Glomerular visceral epithelial cell (primary cell): ENCODE data around the gene MAPKAPK3.
A peak's percentile ranks its signal among the peaks of the same experiment; 100 is the strongest.

ENCODE experiments used
- DNase-seq: peaks from one replicate; pipeline ENCODE4 v3.0.0-alpha.2; 2016; ENCODE audit errors: extremely low spot score

MAPKAPK3 gene

DNA sequence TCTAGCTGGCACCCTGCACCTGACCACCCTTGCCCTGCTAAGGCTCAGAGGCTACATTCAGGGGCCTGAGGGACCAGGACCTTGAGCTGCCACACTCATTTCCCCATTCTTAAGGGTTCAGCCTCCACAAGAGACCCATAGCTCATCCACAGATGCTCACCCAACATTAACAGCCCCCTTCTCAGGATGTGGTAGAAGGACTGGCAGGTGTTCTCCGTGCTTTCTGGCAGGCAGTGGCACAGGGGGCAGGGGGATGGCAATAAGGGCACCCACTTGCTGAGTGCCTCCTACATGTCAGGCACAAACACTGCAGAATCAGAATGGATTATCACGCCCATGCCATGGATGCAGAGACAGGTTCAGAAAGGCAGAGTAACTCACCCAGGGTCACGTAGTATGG, 9.4 kb downstream of the MAPKAPK3 start:
- DNase-seq: no peak

DNA sequence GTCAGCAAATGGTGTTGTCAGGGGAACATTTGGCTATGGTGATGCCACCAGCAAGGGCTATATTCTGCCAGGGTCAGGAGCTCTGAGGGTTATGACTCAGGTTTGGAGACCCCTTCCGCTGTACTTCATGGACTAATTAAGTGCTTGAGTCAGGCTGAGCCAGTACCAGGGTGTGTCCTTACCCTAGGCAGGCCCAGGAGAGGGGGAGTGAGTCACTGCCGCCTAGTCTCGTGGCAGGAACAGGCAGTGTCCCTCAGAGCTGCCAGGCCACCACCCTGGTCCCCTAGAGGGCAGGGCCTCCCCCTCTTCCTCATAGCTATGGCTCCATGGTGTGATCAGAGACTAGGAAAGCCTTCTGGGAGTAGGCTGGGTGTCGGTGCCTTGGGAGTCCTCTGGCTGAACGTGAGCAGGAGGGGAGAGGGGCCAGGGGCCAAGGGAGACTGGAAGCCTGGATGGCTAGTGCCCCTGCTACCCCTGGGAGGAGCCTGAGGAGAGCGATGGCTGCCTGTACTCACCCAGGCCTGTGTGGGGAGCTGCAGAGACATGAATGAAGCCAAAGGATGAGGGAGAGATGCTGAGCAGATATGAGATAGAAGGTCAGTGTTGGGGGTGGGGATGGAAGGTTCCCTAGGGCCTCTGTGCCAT, 10.6 kb downstream of the MAPKAPK3 start:
- DNase-seq: peak; percentile 86

- DNase-seq: no peak
These were observed 11.7 kb downstream of the MAPKAPK3 start for GRCh38 chr3:50628601-50629000.

DNA sequence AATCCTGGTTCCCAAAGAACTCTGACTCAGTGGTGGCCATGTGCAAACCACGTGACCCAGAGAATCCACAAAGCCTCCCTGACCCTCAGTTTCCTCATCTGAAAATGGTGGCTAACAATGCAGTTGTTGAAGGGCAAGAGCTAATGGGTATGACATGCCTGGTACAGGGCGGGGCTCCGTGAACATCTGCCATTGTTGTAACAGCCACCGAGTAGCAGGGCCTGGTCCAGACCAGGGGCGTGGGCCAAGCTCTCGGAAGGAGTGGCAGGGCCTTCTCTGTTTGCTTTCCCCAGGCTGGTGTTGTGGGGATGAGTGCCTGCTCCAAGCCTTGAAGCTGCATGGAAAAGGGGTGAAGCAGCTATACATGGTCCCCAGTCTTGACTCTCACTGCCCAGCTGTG, 13.4 kb downstream of the MAPKAPK3 start:
- DNase-seq: peak; percentile 11

DNA sequence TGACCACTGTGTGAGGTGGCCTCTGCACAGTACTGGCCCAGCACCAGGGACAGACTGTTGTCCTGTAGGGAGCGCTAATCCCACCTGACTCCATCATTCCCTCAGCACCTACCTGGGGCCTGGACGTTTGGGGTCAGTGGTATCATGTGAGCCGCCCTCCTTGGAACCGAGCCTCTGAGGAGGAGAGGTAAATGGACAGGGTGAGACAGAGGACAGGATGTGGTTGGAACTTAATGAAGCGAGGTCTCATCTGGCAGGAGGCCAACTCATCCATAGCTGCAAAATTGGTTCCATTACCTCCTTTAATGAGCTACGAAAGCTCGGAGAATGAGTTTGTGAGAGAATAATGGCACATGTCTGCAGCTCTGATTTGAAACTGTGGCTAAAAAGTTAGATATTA, 13.9 kb downstream of the MAPKAPK3 start:
- peak; percentile 89 for DNase-seq

DNA sequence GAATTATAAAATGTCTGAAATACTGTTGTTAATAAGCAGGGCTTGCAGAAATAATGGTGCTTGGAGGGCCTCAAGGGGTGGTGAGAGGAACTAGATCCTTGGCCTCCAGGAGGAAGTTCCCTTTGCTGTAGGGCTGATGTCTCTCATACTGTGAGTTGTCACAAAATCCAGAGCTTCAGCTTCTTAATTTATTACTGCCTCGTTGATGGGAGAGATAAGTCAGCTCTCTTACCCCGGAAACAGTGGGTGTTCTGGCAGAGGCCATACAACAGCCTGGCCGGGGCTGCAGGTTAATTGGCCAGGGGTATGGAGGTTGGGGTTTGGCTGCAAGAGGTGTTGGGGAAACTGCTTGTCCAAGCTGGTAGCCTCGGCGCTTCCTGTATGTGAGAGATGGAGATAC, 15.5 kb downstream of the MAPKAPK3 start:
- no peak for DNase-seq

DNA sequence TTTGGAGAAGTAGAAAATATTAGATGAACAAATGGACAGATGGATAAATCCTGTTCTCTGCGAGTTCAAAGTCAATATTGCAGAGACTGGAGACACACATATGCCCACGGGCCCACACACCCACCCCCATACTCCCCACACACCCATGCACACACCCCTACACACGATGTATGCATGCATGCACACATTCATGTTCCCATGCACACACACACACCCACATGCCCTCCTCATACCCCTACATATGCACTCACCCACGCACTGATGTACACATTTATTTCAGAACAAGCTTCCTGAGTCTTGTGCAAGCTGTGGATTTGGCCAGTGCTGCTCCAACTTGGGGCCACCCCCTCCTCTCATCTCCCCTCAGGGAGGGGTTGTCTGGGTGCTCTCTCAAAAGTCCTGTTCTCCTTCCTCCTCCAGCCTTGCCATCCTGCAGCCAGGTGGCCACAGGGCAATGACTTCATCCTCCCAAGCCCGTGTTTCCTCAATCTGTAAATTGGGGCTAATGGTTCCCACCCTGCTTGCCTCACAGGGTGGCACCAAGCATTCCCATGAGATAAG, 16.4 kb downstream of the MAPKAPK3 start:
- DNase-seq: no peak

- DNase-seq: no peak
These were observed 18.1 kb downstream of the MAPKAPK3 start for GRCh38 chr3:50635066-50635465.

DNA sequence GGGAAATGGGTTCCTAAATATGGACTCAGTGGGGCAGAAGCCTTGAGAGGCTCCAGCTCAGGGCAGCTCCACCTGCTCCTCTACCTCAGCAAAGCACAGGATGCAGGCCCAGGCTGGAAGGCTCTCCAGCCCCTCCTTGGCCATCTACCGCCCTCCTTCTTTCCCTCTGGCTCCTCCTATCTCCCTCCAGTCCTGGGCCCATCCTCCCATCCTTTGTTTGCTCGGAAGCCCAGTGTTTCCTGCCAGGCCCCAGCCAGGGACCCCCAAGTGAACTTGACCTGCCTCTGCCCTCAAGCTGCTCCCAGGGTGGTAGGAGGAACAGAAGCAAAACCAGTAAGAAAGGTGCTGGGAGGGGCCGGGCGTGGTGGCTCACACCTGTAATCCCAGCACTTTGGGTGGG, 20.1 kb downstream of the MAPKAPK3 start:
- DNase-seq: no peak

- DNase-seq: no peak
These were observed 21.0 kb downstream of the MAPKAPK3 start for GRCh38 chr3:50637945-50638344.

DNA sequence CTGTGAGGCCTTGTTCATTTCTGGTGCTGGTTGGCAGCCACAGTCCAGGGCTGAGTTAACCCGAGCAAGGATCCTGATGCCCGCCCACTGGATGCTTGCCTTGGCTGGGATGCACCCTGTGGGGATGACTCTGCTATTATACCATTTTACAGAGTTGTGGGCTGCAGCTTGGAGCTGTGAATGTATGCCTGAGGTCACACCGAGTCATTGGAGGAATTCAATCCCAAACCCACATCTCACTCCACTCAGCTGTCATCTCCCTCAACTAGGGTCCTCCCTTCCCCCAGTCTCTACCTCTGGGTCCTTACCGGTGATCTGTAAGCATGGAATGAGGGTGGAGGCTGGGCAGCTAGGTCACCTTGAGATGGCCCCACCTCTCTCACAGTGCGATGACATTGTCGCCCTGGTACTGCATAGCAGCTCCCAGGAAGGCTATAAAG, 22.1 kb downstream of the MAPKAPK3 start:
- peak; percentile 68 for DNase-seq

- no peak for DNase-seq
These were observed 25.4 kb downstream of the MAPKAPK3 start for GRCh38 chr3:50642382-50642781.

DNA sequence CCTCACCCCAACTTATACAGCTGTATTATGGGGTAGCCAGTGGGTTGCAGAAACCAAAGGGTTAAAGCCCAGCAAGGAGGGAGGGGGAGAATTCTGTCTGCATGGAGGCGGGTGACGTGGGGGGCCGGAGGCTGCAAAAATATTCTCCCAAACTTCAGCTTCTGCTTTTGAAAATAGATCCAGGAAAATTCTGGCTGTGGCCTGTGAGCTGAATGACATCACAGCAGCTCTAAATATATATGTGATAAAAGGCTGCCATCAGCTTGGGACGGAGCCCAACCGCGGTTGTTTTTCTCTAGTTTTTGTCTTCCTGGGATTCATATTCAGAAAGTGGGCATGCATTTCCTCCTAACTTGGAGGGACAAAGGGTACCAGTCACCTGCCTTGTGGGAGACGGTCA, 27.6 kb downstream of the MAPKAPK3 start:
- no peak for DNase-seq

- no peak for DNase-seq
These were observed 28.4 kb downstream of the MAPKAPK3 start for GRCh38 chr3:50645378-50645777.

DNA sequence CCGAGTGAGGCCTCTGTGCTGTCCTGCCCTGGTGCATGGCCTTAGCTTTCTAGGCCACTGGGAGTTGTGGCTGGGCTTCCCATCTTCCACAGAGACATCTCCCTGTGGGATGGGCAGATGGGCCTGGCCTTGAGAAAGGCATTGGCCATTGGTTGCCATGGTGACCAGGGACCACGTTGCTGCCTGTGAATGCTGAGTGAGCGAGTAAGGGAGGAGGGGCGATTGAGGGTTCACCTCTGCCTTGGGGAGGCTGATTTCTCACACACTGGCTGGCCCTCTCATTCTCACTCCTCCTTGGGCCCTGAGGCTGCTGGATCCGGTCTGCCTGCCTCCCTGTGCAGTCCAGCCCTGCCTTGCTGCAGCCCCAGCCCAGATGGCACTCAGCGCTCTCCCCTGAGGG, 31.4 kb downstream of the MAPKAPK3 start:
- DNase-seq: no peak

DNA sequence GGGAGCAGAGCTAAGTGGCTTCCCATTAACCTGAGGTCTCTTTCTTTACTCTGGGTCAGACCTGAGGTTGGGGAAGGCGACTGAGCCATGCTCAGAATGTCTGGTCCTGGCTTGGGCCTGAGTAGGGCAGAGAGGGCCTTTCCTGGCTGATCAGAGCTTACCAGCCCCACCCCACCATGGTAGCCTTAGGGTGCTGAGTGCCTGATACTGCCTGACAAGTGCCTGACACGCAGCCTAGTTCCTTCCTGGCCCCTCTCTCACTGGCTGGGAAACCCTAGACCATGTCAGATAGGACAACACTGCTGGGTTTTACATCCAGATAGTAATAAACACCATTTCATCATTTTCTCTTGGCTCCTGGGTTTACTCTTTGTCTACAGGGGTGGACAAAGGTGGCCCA, 32.0 kb downstream of the MAPKAPK3 start:
- DNase-seq: no peak

- no peak for DNase-seq
These were observed 32.5 kb downstream of the MAPKAPK3 start for GRCh38 chr3:50649451-50649931.

- no peak for DNase-seq
These were observed 33.1 kb downstream of the MAPKAPK3 start for GRCh38 chr3:50650018-50650417.

GRCh38 chr3:50651445-50651844, 34.5 kb downstream of the MAPKAPK3 start:
- no peak for DNase-seq

GRCh38 chr3:50651920-50652529, 35.1 kb downstream of the MAPKAPK3 start:
- no peak for DNase-seq

DNA sequence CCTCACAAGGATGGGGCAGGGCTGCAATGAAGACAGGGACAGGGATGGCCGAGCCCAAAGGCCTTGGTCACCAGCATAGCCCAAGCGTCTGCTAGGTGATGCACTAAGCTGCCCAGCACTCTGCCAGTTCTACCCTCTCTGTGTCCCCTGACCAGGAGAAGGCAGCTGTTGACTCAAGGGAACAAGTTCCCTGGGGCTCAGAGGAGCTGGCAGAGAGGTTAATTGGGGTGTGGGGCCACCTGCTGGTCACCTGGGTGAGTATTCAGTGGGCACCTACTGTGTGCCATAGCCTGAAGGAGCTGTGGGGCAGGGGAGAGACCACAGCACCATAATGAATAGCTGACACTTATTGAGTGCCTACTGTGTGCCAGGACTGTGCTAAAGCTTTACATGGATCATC, 35.8 kb downstream of the MAPKAPK3 start:
- DNase-seq: peak; percentile 55

DNA sequence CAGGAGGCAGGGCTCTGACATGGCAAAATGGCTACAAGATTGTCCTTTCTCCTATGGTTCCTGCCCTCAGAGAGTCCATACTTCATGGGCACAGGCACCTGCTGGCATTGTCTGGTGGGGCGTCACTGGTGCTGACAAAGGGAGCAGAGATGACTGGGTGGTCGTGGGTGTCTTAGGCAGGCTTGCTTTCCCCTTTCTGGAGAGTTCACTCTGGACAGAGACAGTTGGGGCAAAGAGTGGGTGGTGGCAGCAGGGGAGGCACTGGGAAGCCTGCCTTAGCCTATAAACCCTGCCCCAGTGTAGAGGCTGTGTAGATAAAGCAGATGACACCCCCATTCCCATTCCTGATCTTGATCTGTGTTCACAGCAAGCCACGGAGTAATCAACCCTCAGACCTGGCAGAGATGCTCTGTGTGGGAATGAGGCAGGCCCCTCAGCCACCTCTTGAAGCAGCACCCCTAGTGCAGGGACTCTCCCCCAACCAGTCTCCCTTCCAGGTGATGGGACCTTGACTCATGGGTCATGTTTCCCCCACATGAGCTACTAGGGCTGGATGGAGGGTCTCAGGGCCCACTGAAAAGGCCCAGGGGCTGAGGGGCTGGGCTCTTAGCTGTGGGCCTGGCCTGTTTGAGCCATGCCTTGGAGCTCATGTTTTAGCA, 37.1 kb downstream of the MAPKAPK3 start:
- no peak for DNase-seq
